Keratinocyte (primary cell): Measurements from ENCODE around the gene HOPX. TPM values are rescaled to one million over a fixed set of nuclear protein-coding genes. Genes with fewer than 3 reads are reported as not detected.
A peak's percentile ranks its signal among the peaks of the same experiment; 100 is the strongest.
"Not testable (repeated sequence)": the region's sequence is repeated elsewhere in the genome, so short reads cannot be mapped to it uniquely, and the experiment has no call there.

Source experiments
- DNase-seq: peaks from one replicate; pipeline ENCODE4 v3.0.0-alpha.2; 2011; ENCODE audit warnings: low read depth, missing footprints, low spot score
- FAIRE-seq: peaks from 2 replicates; lab custom pipeline; 2011; peaks lifted over from hg19 to GRCh38; lab: Jason Lieb, UNC
- H2AFZ ChIP-seq: 2 replicates; pipeline ENCODE4 v1.6.0; 2012; ENCODE audit warnings: low read length, control low read depth, inconsistent platforms; ENCODE audit not compliant: control insufficient read depth
- H3K27ac ChIP-seq: 2 replicates; pipeline ENCODE4 v1.5.1; 2011; ENCODE audit warnings: low read length; ENCODE audit not compliant: control insufficient read depth, insufficient read depth
- H3K27me3 ChIP-seq: 3 replicates; pipeline ENCODE4 v1.6.0; 2011; ENCODE audit warnings: low read length; ENCODE audit not compliant: control insufficient read depth, insufficient read depth; ENCODE audit errors: extremely low read depth
- H3K36me3 ChIP-seq, 2 experiments: 2 replicates in 1 of 2; 3 replicates in 1 of 2; pipeline ENCODE4 v1.5.1; 2011; ENCODE audit warnings: low read length in 2 of 2, mild to moderate bottlenecking in 1 of 2; ENCODE audit not compliant: control insufficient read depth in 2 of 2, insufficient read depth in 2 of 2; ENCODE audit errors: extremely low read depth in 1 of 2
- H3K4me1 ChIP-seq: 3 replicates; pipeline ENCODE4 v1.5.1; 2011; ENCODE audit warnings: low read length; ENCODE audit not compliant: control insufficient read depth, insufficient read depth; ENCODE audit errors: extremely low read depth
- H3K4me2 ChIP-seq: 3 replicates; pipeline ENCODE4 v1.6.0; 2011; ENCODE audit warnings: low read depth, low read length; ENCODE audit not compliant: control insufficient read depth, insufficient read depth; ENCODE audit errors: extremely low read depth
- H3K4me3 ChIP-seq, 3 experiments: fragments of 200-600 bp in 1 of 3; sonication (generic) in 1 of 3; 2 replicates in 2 of 3; 3 replicates in 1 of 3; pipeline ENCODE4 v1.5.1; 2011 to 2016; ENCODE audit warnings: low read length in 3 of 3, mild to moderate bottlenecking in 3 of 3, control low read depth in 2 of 3, inconsistent platforms in 1 of 3, low read depth in 1 of 3, mixed read lengths in 1 of 3, mixed run types in 1 of 3, moderate library complexity in 1 of 3; ENCODE audit not compliant: control insufficient read depth in 2 of 3, insufficient read depth in 2 of 3; ENCODE audit errors: extremely low read depth in 1 of 3
- H3K79me2 ChIP-seq: 2 replicates; pipeline ENCODE4 v1.6.0; 2012; ENCODE audit warnings: low read length; ENCODE audit not compliant: control insufficient read depth, insufficient read depth
- H3K9ac ChIP-seq: 3 replicates; pipeline ENCODE4 v1.6.0; 2011; ENCODE audit warnings: low read length; ENCODE audit not compliant: control insufficient read depth, insufficient read depth; ENCODE audit errors: extremely low read depth
- H3K9me1 ChIP-seq: 3 replicates; pipeline ENCODE4 v1.6.0; 2011; ENCODE audit warnings: low read length; ENCODE audit not compliant: control insufficient read depth, insufficient read depth; ENCODE audit errors: extremely low read depth
- H3K9me3 ChIP-seq: 2 replicates; pipeline ENCODE4 v1.5.1; 2012; ENCODE audit warnings: low read depth, low read length; ENCODE audit not compliant: control insufficient read depth
- H4K20me1 ChIP-seq: 3 replicates; pipeline ENCODE4 v1.6.0; 2011; ENCODE audit warnings: low read length; ENCODE audit not compliant: control insufficient read depth, insufficient read depth; ENCODE audit errors: extremely low read depth
- EZH2 ChIP-seq: IDR thresholded peaks from one replicate; pipeline ENCODE4 v1.6.1; 2012; ENCODE audit warnings: inconsistent platforms, mild to moderate bottlenecking, low read length, moderate library complexity
- dilution Hi-C: fragments of 300-500 bp; cut with MboI; formaldehyde crosslinking; loops from one replicate; pipeline ENCODE4 v1.7.0; 2020; ENCODE audit warnings: low sequenced_read_pairs; ENCODE audit not compliant: extremely low pct_ligation_motif_present
- polyA plus RNA-seq, 5 experiments: library from polyadenylated mRNA; depleted of rRNA in 3 of 5; stranded (reverse) in 3 of 5; stranded (forward) in 1 of 5; unstranded in 1 of 5; fragments of >200 nt; gene quantifications; 1 replicate in 1 of 5; 2 replicates in 3 of 5; 3 replicates in 1 of 5; pipeline versions ENCODE4 v1.2.1 to v1.2.3, GENCODE V29; 2011 to 2012; ENCODE audit warnings: missing spikeins in 2 of 5, low read depth in 1 of 5, low replicate concordance in 1 of 5
- TF ChIP-seq, protein P1 (sequence below), 3 experiments: IDR thresholded peaks in 1 of 3; conservative IDR thresholded peaks in 1 of 3; optimal IDR thresholded peaks in 1 of 3; 2 replicates in 2 of 3; 3 replicates in 1 of 3; pipeline versions ENCODE3 to v1.5.1; 2011; ENCODE audit warnings: low read length in 3 of 3, mild to moderate bottlenecking in 3 of 3, moderate library complexity in 2 of 3, control low read depth in 1 of 3, inconsistent platforms in 1 of 3; ENCODE audit not compliant: insufficient read depth in 2 of 3; ENCODE audit errors: extremely low read depth in 1 of 3

The HOPX gene
- polyA plus RNA-seq, 1 donor (not counting 4 experiments of a cell fraction or from before 2014, with no cell fraction given) = 8.5 TPM

DNA sequence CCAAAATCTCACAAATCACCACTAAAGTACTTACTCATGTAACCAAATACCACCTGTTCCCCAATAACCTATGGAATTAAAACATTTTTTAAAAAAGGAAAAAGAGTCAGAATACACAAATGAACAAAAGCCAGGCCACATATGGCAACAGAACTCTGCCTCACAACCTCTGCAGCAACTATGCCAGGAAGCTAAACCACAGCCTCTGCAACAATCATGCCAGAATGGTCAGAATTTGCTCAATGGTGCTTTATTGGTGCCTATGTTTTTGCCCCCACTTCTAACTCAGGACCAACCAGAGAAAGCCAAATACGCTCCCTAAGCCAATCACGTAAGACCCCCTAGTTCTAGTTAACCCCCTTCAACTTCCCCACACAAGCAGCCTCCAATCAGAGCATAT, 69.6 kb downstream of the HOPX start:
- dilution Hi-C loops = no loop called here
- no peak for FAIRE-seq
- no peak for DNase-seq

DNA sequence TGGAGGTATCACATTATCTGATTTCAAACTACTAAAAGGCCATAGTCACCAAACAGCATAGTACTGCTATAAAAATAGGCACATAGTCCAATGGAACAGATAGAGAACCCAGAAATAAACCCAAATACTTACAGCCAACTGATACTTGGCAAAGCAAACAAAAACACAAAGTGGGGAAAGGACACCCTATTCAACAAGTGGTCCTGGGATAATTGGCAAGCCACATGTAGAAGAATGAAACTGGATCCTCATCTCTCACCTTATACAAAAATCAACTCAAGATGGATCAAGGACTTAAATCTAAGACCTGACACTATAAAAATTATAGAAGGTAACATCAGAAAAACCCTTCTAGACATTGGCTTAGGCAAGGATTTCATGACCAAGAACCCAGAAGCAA, 70.9 kb downstream of the HOPX start:
- H3K27ac ChIP-seq, H4K20me1 ChIP-seq, H3K9me1 ChIP-seq, H3K79me2 ChIP-seq, H3K27me3 ChIP-seq, H3K36me3 ChIP-seq, H3K9ac ChIP-seq, H3K4me2 ChIP-seq, dilution Hi-C loops, H2AFZ ChIP-seq, FAIRE-seq, H3K4me3 ChIP-seq, H3K9me3 ChIP-seq, DNase-seq: not testable (repeated sequence)
- H3K4me1 ChIP-seq = peaks cover 16% of the 10 kb centered on the region

More for the DNA sequence above, 69.6 kb downstream of the HOPX start:
- no peak for TF ChIP-seq EZH2
- TF ChIP-seq, protein P1, sequence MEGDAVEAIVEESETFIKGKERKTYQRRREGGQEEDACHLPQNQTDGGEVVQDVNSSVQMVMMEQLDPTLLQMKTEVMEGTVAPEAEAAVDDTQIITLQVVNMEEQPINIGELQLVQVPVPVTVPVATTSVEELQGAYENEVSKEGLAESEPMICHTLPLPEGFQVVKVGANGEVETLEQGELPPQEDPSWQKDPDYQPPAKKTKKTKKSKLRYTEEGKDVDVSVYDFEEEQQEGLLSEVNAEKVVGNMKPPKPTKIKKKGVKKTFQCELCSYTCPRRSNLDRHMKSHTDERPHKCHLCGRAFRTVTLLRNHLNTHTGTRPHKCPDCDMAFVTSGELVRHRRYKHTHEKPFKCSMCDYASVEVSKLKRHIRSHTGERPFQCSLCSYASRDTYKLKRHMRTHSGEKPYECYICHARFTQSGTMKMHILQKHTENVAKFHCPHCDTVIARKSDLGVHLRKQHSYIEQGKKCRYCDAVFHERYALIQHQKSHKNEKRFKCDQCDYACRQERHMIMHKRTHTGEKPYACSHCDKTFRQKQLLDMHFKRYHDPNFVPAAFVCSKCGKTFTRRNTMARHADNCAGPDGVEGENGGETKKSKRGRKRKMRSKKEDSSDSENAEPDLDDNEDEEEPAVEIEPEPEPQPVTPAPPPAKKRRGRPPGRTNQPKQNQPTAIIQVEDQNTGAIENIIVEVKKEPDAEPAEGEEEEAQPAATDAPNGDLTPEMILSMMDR (optimal IDR thresholded peaks at IDR 0.05 in 1 of 3, IDR thresholded peaks at IDR 0.05 in 1 of 3, conservative IDR thresholded peaks at IDR 0.05 in 1 of 3; ENCODE audit: extremely low read depth in 1 of 3, insufficient read depth in 2 of 3, low read length in 3 of 3) = no peak
- H3K4me1 ChIP-seq = peaks cover 16% of the 10 kb centered on the region
- no peaks in the 10 kb centered on the region for H3K36me3 ChIP-seq
- H3K9me3 ChIP-seq = no peaks in the 10 kb centered on the region
- peak overlapping the region; percentile 4 for H2AFZ ChIP-seq
- no peaks in the 10 kb centered on the region for H4K20me1 ChIP-seq
- no peak overlapping the region for H3K9ac ChIP-seq
- H3K4me2 ChIP-seq = no peak overlapping the region
- H3K79me2 ChIP-seq = no peaks in the 10 kb centered on the region
- no peak overlapping the region for H3K4me3 ChIP-seq
- H3K27ac ChIP-seq = no peak overlapping the region
- no peaks in the 10 kb centered on the region for H3K9me1 ChIP-seq
- H3K27me3 ChIP-seq = no peaks in the 10 kb centered on the region

DNA sequence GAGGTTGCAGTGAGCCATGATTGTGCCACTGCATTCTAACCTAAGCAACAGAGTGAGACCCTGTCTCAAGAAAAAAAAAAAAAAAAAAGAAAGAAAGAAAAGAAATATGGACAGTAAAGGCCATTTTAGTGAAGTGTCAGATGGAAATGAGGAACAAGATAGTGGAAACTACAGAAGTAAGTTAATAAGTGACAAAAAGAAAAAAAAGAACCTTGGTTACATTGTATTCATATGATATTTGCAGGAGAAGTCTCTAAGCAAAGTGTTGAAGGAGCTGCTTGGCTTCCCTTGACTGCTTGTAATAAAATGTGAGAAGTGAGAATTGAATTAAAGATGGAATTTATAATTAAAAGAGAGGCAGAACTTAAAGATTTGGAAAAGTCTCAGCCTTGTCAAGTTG, 73.2 kb downstream of the HOPX start:
- Histone ChIP-seq H3K4me1 (peaks cover 3% of the 10 kb centered on the region), H3K9me1 (no peaks in the 10 kb centered on the region), H3K4me2 (no peak overlapping the region), H3K79me2 (no peaks in the 10 kb centered on the region), H3K9me3 (no peaks in the 10 kb centered on the region), H2AFZ (no peak overlapping the region), H3K4me3 (no peak overlapping the region), H3K27ac (no peak overlapping the region), H3K27me3 (no peaks in the 10 kb centered on the region), H4K20me1 (no peaks in the 10 kb centered on the region), H3K9ac (no peak overlapping the region), H3K36me3 (no peaks in the 10 kb centered on the region)
- no peak for FAIRE-seq
- TF ChIP-seq EZH2 = no peak
- TF ChIP-seq, protein P1 (optimal IDR thresholded peaks at IDR 0.05 in 1 of 3, IDR thresholded peaks at IDR 0.05 in 1 of 3, conservative IDR thresholded peaks at IDR 0.05 in 1 of 3; ENCODE audit: extremely low read depth in 1 of 3, insufficient read depth in 2 of 3, low read length in 3 of 3) = no peak
- dilution Hi-C loops = no loop called here
- no peak for DNase-seq
